KOPT-K1 (cell line): ENCODE data around the gene WDR70.
"Not testable (repeated sequence)": the region's sequence is repeated elsewhere in the genome, so short reads cannot be mapped to it uniquely, and the experiment has no call there.

Experiments used
- H3K27ac ChIP-seq: fragments of 200-600 bp; sonication (generic); 2 replicates; pipeline ENCODE4 v1.5.1; 2016; ENCODE audit warnings: antibody characterized with exemption, mild to moderate bottlenecking, low read depth, low read length; ENCODE audit not compliant: poor library complexity, severe bottlenecking
- H3K36me3 ChIP-seq: fragments of 200-600 bp; sonication (generic); 2 replicates; pipeline ENCODE4 v1.5.1; 2017; ENCODE audit warnings: antibody characterized with exemption, mild to moderate bottlenecking, low read length, moderate library complexity; ENCODE audit not compliant: insufficient read depth
- H3K9me3 ChIP-seq: fragments of 200-600 bp; sonication (generic); 2 replicates; pipeline ENCODE4 v1.5.1; 2017; ENCODE audit warnings: antibody characterized with exemption, low read length, mild to moderate bottlenecking; ENCODE audit not compliant: insufficient read depth, poor library complexity, severe bottlenecking

WDR70 gene

GRCh38 chr5:37478121-37478894, 99.2 kb downstream of the WDR70 start:
- Histone ChIP-seq H3K27ac (no peak overlapping the region), H3K9me3 (peaks cover 26% of the 10 kb centered on the region), H3K36me3 (peaks cover 35% of the 10 kb centered on the region)

GRCh38 chr5:37481395-37481794, 102.3 kb downstream of the WDR70 start:
- H3K9me3 ChIP-seq, result peaks cover 26% of the 10 kb centered on the region
- not testable (repeated sequence) for H3K27ac ChIP-seq
- H3K36me3 ChIP-seq, result peaks cover 35% of the 10 kb centered on the region

- Histone ChIP-seq H3K27ac (no peak overlapping the region), H3K9me3 (peaks cover 16% of the 10 kb centered on the region), H3K36me3 (peaks cover 5% of the 10 kb centered on the region; the same call in 1 of the 2 replicates)
These were observed 111.1 kb downstream of the WDR70 start for GRCh38 chr5:37490120-37490810.

DNA sequence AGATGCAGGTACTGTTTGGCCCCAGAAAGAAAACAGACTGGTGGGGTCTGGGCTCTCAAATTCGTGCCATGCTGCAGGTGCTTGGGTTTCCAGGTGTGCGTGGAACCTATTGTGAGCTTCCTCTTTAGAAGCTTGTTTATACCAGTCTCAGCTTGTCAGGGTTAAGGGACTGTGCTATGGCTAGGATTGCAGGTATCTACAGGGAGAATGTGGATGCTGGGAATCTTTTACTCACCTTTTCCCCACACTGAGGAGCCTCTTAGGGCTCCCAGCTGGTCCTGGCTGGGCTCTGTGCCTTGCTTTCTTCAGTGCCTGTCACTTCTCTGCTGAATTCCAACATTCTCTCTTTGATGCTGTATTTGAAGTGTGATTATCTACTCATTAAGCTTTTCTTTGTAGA, 111.8 kb downstream of the WDR70 start:
- peaks cover 16% of the 10 kb centered on the region for H3K9me3 ChIP-seq
- H3K27ac ChIP-seq, result no peak overlapping the region
- H3K36me3 ChIP-seq, result peaks cover 5% of the 10 kb centered on the region; the same call in 1 of the 2 replicates

GRCh38 chr5:37492778-37493555, 113.8 kb downstream of the WDR70 start:
- Histone ChIP-seq H3K36me3 (peaks cover 2% of the 10 kb centered on the region; the same call in 1 of the 2 replicates), H3K27ac (no peak overlapping the region), H3K9me3 (peaks cover 12% of the 10 kb centered on the region)

DNA sequence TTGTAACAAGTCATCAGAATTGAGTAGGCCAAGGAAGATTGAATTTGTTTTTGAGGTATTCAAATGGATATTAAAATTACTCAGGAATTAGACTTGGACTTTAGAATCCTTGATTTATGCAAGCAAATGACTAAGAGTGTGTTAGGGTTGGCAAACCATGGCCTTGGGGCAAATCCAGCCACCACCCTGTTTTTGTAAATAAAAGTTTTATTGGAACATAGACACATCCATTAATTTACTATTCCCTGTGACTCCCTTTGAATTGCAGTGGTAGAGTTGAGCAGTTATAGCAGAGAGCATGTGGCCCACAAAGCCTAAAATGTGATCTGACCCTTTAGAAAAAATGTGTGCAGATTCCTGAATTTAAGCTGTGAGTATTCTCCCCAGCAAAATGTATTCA, 115.6 kb downstream of the WDR70 start:
- Histone ChIP-seq H3K9me3 (no peaks in the 10 kb centered on the region), H3K36me3 (no peaks in the 10 kb centered on the region), H3K27ac (no peak overlapping the region)

DNA sequence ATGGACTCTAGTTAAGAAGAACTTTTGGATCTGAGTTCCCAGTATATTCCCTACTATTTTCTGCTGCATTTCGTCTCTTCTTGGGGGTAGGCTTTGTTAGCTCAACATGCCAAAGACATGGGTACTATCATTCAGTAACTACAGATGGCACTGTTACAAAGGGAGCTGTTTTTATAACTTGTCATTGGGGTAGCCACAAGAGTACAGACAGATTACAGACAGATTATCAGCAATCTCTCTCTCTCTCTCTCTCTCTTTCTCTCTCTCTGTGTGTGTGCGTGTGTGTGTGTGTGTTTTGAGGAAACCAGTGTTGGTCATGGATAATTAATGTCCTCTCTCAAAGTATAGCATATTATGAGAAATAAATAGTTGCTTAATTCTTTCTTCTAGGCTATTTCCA, 116.1 kb downstream of the WDR70 start:
- Histone ChIP-seq H3K9me3 (no peaks in the 10 kb centered on the region), H3K36me3 (no peaks in the 10 kb centered on the region), H3K27ac (no peak overlapping the region)

DNA sequence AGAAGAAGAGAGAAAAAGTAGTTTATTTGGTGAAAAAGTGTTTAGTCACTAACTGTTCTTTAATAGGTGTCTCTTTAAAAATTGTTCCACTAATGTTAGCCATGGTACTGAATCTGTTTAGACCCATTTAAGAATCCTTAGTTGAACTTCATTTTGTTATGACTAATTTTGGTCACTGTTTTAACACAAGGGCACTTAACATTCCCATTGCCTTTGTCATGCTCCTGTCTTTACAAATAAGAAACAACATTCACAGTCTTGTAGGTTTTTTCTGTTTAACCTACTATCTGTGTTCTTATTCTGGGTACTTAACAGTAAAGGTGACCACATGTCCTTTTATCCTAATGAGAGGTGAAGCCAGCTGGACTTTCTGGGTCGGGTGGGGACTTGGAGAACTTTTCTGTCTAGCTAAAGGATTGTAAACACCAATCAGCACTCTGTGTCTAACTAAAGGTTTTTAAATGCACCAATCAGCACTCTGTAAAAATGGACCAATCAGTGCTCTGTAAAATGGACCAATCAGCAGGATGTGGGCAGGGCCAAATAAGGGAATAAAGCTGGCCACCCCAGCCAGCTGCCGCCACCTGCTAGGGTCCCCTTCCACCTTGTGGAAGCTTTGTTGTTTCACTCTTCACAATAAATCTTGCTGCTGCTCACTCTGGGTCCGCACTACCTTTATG, 116.7 kb downstream of the WDR70 start:
- H3K36me3 ChIP-seq, result no peaks in the 10 kb centered on the region
- no peaks in the 10 kb centered on the region for H3K9me3 ChIP-seq
- H3K27ac ChIP-seq, result no peak overlapping the region

GRCh38 chr5:37496902-37497445, 117.9 kb downstream of the WDR70 start:
- Histone ChIP-seq H3K27ac (no peak overlapping the region), H3K9me3 (no peaks in the 10 kb centered on the region), H3K36me3 (no peaks in the 10 kb centered on the region)

DNA sequence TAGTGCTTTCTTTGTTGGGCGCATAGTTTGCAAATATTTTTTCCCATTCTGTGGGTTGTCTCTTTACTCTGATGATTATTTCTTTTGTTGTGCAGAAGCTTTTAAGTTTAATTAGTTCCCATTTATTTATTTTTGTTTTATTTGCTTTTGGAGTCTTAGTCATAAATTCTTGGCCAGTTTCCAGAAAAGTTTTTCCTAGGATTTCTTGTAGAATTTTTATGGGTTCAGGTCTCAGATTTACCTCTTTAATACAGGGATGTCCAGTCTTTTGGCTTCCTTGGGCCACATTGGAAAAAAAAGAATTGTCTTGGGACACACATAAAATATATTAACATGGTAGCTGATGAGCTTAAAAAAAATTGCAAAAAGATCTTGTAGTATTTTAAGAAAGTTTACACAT, 122.0 kb downstream of the WDR70 start:
- no peak overlapping the region for H3K27ac ChIP-seq
- H3K9me3 ChIP-seq, result no peaks in the 10 kb centered on the region
- no peaks in the 10 kb centered on the region for H3K36me3 ChIP-seq

DNA sequence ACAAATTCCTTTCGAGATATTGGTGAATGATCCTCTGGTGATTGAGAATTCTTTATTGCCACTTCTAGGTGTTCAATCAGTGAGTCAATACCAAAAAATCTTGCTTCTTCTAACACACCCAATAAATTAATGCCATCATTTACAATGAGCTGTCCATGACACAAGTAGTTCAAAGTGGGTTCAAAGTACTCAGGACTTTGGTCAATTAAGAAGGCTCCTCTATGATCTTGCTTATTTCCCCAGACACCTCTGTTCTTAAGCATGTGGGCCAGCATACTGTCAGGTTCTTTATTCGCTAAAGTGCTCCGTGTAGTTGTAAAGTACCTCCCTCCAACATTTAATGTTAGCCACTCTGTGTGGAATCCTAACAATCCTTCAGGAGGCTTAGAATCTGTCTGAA, 127.1 kb downstream of the WDR70 start:
- H3K9me3 ChIP-seq, result no peaks in the 10 kb centered on the region
- H3K27ac ChIP-seq, result no peak overlapping the region
- H3K36me3 ChIP-seq, result no peaks in the 10 kb centered on the region

DNA sequence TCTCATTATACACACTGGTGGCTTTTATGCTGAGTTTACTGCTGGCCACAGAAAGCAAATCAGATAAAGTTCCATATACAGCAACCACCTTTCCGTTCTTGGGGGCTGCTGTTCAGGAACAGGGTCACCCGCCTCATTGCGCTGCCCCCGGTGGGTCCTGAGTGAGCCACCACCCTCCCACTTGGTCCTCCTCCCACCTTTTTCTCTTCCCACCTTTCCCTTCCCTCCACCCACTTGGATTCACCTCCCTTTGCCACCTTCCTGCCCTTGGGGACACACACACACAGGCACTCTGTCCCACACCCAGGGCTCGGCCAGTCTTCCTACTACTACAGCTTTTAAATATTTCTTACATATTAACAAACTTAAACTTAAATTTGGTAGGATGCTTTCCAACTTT, 127.6 kb downstream of the WDR70 start:
- no peaks in the 10 kb centered on the region for H3K36me3 ChIP-seq
- H3K9me3 ChIP-seq, result no peaks in the 10 kb centered on the region
- H3K27ac ChIP-seq, result no peak overlapping the region

DNA sequence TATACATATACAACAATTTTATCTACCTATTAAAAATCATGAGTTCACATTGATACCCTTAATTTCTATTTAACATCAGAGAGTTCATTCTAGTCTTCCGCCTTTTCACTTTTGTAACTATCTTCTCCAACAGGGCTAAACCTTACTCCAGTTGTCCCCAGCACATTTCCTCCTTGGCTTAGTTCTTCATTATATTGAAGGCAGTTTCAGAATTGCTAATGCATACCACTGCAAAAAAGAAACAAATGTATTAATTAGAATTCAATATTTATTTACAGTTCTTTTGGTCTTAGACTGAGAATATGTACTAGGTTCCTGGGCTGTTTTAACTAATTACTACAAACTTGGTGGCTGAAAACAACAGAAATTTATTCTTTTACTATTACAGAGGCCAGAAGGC, 132.5 kb downstream of the WDR70 start:
- Histone ChIP-seq H3K36me3 (no peaks in the 10 kb centered on the region), H3K9me3 (no peaks in the 10 kb centered on the region), H3K27ac (no peak overlapping the region)

DNA sequence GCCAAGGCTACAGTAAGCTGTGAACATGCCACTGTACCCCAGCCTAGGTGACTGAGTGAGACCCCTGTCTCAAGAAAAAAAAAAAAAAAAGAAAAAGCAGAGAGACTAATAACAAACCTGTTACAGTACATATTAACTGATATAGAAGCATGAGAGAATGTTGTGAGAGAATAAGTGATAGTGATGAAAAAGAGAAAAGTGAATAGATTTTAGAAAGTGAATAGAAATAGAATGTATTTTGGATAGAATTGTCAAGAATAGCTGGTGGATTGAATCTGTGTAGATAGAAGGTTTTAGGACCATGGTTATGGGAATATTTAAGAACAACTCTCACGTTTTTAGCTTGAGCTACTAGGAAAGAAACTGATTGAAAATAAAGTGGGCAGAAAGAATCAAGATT, 135.8 kb downstream of the WDR70 start:
- Histone ChIP-seq H3K9me3 (peaks cover 17% of the 10 kb centered on the region), H3K36me3 (peaks cover 6% of the 10 kb centered on the region; the same call in 1 of the 2 replicates), H3K27ac (no peak overlapping the region)
